ENCODE data around the gene SLC13A5.
"Not testable (repeated sequence)": the region's sequence is repeated elsewhere in the genome, so short reads cannot be mapped to it uniquely, and the experiment has no call there.

SLC13A5 gene

DNA sequence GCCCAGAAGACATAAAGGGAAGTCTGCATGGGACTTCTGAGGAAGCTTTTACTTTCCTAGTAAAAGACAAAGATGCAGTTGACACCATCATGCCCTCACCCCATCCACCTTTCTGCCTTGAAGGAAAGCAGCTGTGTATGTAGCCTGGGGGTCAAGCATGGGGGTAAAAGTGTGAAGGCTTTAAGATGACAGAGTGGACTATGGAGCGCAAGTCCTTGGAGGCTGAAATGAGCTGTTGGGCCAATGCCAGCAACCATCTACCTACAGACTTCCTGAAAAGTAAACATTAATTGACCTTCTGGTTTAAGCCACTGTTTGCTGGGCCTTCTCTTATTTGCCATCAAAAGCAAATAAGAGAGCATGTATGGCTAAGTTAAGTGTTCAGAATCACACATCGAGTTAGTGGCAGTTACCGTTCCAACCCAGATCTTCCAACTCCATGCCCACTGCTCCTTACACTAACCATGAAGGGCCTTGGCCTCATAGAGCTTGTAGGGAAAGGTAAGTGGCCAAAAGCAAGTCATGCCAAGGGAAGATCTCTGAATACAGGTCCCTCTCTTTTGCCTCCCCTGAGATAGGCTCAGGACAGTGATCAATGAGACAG is 30.0 kb downstream of the SLC13A5 start:
- DNase-seq: no peak

DNA sequence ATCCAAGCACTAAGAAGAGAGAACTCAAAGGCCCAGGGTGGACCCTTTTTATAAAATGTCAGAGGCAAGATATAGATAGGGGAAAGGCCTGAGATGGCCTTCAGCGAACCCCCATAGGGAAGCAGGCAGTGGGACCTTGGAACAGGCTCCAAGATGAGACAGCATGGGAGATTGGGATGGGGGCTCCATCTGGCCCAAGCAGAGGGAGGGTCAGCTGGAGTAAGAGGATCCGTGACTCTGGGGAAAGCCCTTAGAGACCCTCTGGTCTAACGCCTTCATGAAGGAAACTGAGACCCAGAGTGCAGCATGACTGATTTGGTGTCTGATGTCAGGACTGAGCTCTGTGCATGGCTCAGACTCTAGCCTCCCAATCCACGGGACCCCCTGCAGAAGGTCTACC is 30.8 kb downstream of the SLC13A5 start:
- no peak for DNase-seq

DNA sequence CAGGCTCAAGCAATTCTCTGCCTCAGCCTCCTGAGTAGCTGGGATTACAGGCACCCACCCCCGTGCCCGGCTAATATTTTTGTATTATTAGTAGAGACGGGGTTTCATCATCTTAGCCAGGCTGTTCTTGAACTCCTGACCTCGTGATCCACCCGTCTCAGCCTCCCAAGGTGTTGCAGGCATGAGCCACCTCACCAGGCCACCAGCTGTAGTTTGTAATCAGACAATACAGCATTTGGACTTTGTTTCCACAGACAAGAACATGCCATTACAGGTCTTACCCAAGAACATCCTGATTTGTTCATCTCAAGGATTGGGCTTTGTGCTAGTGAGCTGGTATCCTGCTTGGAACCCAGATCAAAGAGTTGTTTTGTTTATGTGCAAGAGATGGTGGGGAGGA is 31.5 kb downstream of the SLC13A5 start:
- DNase-seq: no peak

DNA sequence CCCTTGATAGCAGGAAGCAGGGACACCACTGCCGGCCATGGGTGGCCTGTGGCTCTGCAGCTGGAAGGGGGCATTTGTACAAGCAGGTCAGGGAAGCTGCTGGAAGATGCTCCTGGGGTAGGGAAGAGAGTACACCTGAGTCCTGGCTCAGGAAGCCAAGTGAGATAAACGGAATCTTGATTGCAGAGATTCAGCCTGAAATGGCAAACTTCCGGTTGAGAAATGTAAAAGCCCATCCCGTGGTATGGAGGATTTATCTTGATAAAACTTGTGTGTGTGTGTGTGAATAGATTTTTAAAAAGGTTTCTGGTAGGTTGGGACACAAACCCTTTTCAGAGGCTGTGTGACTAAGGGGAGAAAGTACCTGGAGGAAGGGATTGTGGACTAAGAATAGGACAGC is 32.0 kb downstream of the SLC13A5 start:
- DNase-seq: no peak

DNA sequence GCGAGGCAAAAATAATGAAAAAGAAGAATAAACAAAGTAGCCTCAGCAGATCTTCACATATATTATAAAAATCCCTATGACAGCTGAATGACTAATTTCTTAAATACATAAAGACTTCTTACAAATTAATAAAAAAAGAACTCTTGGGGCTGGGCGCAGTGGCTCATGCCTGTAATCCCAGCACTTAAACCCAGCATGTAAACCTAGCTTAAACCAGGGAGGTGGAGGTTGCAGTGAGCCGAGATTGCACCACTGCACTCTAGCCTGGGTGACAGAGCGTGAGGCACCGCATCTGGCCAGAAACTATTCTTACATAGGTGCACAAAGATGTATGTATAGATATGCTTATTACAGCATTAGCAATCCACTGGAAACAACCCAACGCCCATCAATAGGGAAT is 33.9 kb downstream of the SLC13A5 start:
- no peak for DNase-seq

DNA sequence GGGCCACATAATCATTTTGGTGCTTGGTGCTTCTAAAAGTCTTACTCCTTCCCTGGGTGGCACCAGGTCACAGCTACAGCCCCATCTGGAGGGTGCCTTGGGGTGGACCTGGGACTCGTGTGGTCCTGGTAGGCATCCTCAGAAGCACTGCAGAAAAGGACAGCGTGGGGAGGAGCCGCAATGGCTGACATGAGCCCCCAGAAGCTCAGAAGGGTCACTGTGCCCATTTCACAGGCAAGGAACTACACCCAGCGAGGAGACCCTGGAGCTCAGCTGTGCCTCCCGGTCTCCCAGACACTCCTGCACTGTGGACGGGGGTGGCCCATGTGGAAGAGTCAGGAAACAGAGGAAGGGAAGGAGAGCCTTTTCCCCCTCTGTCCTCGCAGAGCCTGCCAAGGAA is 35.2 kb downstream of the SLC13A5 start:
- DNase-seq: no peak

DNA sequence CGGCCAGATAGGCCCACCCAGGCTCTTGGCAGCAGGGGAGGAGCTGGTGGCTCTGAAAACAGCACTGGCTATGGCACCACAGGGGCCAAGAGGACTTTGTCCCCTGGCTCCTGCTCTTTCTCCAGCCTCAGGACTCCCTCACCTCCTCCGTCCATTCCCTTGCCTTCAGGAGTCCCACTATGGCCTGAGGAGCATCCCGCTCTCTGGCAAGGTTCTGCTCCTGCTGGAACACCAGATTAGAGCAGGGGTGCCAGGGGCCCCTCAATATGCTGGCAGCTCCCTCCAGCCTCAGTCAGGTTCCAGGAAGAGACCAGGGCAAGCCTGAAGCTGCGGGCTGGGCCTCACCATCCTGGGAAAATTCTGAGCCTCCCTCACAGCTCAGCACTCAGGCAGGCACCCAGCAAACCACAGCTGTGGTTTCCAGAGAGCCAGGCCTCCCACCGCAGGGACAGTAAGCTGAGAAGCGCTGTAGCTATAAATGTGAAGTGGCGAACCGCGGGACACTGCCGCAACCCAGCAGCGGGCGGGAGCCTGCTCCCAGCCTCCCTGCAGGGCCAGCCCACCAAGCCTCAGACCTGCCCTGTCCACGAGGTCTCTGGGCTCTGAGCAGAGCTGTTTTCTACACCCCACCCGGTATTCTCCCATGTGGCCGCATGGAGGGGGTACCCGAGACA is 35.9 kb downstream of the SLC13A5 start:
- no peak for DNase-seq

DNA sequence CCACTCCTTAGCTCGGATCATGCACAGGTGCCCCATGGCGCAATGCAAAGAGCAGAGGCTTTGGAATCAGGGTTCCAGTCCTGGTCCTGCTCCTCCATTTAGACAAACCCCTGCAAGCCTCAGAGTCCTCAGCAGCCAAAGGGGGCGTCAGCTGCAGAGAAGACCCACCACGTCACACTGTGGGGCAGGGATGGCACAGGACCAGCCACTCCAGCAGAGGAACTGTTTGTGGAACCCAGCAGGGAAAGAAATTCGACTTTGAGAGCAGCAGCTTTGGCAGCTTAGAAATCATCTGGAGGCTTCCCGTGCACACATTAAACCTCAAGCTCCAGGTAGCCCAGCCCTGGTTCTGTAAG is 36.4 kb downstream of the SLC13A5 start:
- DNase-seq: no peak

DNA sequence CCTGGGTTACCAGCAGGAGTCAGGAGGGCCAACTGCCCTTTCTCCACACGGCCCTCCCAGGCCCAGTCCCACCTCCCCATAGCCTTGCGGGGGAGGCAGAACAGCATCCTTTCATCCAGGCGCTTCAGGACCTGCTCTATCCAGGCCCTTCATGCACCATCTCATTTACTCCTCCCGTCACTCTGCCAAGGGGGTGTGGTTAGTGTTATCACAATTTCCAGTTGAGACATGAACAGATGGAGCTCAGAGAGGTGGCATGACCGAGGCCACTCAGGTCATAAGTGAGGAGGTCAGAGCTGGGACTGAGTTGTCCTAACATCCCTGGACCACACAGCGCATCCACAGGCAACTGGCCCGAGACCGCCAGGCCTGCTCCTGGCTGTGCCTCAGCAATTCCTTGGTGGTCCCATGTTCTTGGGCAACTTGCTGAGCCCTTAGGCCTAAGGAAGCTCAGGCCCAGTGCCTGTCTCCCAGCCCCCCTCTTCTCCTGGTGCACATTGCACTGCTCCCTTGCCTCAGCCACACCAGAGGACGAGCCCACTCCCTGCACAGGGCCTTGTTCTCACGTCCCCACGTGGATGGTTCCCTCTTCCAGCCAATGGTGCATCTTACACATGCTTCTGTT is 37.9 kb downstream of the SLC13A5 start:
- no peak for DNase-seq

DNA sequence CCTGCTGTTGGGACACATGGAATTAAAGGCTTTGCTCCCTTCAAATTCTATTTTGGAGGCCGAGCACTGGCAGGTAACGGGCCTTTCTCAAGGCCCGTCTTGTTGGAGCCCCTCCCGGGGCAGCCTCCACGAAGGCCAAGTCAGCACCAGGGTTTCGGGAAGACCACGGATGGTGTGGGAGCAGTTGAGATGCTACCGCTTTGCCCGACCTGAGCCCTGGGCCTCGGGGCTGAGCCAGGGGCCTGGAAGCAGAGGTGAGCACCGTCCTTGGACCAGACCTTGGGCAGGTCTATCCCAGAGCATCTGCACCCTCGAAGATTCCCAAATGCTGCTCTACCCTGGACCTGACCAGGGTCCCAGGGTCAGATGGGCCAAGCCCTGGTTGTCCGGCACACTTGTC is 38.6 kb downstream of the SLC13A5 start:
- DNase-seq: no peak

DNA sequence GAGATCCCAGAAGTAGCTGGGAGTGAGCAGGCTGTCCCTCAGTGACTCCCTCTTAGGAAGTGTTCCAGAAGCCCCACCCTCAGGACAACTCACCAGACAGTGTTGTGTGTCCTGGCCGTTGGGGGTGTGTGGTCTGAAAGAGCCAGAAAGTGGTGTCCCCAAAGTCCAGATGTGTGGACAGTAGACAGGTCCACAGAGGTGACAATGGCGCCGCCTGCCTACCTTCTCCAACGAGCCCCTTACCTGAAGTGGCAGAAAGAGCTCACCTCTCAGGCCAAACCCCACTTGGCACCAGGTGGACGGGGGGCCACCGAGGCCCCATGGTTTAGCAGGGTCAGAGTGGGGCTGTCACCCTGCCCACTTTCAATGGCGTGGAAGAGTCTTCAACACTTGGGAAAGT is 41.7 kb downstream of the SLC13A5 start:
- DNase-seq: no peak

DNA sequence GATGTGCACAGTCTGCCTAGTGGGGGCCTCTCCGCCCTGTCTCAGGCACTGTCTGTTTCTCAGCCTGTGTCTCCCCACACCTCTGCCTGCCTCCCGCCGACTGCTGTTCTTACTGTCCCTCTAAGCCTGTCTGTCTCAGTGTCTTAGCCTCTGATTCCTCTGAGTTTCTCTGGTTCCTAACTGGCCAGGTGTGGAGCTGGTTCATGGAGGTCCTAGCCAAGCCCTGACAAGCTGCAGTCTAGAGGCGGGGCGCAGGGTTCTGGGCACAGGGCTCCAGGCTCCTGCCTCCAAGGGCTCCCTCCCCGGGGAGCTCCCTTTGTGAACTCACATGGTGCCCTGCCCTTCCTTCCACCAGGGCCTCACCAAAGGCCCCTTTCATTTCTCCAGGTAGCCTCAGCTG is 42.2 kb downstream of the SLC13A5 start:
- DNase-seq: no peak

DNA sequence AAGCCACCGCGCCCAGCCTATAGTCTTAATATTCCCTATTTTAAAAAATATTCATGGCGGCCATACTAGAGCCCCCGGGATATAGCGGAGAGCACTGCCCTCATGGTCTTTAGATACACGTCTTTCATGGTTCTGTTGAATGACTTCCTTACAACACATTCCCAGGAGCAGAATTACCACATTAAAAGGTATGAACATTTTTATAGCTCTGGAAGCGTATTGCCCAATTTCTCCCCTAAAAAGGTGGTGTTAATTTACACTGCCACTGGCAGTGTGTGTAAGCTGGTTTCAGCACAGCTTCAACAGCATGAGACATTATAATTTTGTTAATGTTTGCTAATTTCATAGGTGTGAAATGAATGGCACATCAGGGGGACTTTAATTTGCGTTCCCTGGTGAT is 42.6 kb downstream of the SLC13A5 start:
- DNase-seq: no peak

DNA sequence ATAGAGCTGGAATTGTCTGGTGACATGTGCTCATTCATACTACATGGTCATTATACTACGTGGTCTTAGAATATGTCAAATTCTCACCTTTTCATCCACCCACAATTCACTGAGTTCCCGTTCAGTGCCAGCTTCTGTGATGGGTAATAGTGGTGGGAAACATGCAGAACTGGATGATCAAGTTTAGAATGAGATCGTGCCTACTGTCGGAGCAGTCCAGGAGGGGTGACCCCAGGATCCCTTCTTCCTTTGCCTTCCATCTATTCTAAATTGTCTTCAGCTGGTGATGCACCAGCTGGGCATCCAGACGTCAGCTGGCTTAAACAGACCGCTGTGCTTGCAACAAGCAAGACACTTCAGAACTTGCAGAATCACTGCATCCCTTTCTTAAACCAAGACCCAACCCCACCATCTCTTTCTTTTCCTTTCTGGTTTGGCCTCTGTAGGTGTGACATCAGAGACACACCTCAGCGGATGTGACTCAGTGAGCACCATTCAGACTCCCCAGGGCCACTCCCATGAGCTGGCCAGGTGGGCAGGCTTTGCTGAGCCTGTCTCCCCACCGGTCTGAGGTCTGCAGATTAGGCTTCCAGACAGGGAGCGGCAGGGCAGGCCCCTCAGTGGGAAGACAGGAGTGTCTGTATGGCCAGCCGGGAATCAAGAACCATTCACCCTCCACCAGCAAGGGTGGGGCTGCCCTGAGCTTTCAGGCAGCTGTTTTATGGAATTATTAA is 43.5 kb downstream of the SLC13A5 start:
- DNase-seq: no peak

DNA sequence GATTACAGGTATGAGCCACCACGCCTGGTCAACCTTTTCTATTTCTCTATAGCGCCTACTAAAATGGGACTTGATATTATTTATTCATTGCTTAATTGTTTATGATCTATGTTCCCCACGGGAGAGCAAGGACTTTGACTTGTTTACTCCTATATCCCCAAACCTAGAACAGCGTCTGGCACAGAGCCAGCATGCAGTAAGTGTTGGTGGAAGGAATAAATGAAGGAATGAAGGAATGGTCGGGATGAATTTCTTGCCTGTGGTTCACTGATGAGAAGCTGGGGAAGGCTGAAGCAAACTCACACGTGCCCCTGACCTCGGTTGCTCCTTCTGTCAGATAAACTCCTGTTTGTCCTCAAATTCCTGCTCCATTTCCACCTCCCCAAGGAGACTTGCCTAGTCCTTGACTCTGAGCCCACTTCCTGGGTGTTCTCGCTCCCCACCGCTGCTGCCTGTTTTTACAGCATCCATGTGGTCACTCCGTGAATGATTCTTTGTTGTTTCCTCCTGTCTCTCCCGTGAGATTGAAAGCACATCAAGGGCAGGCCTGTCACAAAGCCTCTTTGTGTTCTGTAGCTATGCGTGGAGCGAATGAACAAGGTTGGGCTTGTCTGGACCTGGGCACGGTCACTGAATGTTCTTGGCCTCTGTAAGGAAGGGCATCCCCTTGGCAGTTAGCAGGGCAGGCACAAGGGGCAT is 44.3 kb downstream of the SLC13A5 start:
- DNase-seq: no peak

DNA sequence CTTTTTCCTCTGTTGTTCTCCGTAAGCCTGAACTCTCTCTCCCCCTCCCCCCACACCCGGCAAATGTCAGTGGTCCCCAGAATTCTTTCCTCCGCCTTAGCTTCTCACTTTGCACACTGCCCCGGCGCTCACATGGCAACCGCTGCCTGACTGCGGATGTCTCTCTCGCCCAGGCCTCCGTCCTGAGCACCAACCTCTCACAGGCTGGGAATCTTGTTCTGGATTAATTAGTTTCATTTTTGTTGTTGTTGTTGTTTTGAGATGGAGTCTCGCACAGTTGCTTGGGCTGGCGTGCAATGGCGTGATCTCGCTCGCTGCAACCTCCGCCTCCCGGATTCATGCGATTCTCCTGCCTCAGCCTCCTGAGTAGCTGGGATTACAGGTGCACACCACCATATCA is 45.0 kb downstream of the SLC13A5 start:
- DNase-seq: no peak

DNA sequence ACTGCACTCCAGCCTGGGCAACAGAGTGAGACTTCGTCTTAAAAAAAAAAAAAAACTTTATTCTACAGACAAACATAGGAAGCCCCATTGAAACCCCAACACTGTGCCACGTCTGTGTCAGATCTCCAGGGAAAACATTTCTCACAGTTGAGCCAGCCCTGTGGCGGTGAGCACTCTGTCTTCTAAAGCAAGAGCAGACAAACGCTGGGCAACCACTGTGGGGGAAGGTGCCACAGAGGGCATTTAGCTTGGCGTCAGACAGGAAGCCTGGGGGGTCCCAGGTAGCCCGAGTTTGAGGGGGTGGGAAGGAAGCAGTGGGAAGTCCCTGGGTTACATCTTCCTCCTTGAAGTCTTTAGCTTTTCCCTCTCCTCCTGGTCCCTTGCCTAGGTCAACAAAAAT is 45.7 kb downstream of the SLC13A5 start:
- DNase-seq: no peak

DNA sequence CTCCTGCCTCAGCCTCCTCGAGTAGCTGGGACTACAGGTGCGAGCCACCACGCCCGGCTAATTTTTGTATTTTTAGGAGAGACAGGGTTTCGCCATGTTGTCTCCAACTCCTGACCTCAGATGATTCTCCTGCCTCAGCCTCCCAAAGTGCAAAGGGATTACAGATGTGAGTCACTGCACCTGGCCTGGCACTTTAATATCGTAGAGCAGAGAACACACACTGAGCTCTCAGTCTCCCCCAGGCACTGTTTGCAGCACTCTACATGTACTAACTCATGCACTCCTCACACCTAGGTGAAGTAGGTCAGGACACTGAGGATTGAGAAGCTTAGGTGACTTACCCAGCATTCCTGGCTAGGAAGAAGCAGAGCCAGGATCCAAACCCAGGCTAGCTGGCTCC is 46.6 kb downstream of the SLC13A5 start:
- DNase-seq: no peak

DNA sequence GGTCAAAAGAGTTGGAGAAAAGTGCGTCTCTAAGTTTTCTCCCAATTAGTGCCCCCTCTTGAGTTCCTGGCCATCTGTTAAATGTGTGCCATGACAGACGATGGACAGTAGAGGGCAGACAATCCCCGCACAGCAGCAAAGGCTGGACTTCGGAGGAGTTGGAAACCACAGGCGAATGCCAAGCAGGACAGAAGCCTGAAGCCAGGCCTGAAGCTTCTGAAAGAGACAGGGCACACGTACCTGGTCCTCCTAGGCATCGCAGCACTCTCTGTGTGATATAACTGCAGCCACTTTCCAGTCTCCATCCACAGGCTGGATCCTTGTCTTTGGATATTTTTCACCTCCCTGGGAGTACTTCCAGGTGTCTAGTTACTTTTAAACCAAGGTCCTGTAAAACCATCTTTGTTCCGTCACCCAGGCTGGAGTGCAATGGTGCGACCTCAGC is 47.1 kb downstream of the SLC13A5 start:
- no peak for DNase-seq

DNA sequence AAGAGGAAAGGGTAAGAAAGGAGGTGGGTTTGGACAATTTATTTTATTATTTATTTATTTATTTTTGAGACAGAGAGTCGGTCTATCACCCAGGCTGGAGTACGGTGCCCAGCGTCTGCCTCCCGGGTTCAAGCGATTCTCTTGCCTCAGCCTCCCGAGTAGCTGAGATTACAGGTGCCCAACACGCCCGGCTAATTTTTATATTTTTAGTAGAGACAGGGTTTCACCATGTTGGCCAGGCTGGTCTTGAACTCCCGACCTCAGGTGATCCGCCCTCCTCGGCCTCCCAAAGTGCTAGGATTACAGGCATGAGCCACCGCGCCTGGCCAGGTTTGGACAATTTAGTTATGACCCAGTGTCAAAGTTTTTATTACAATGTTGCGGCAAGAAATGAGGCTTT is 50.0 kb downstream of the SLC13A5 start:
- DNase-seq: not testable (repeated sequence)

DNA sequence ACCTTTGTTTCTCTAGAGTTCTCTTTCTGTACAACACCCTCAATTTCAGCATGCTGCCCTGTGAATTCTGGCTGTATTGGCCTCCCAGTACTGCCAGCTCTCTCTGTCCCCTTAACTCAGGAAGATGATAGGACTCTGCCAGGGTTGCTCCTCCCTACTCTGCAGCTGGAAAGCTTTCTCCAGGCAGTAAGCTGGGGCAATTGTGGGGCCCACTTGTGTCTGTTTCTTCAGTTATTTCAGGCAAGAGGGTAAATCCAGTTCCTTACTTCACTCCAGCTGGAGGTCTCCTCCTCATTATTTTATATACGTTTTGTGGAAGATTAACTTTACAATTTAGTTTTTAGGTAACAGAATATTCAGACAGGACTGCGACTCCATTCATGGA is 51.7 kb downstream of the SLC13A5 start:
- DNase-seq: no peak

DNA sequence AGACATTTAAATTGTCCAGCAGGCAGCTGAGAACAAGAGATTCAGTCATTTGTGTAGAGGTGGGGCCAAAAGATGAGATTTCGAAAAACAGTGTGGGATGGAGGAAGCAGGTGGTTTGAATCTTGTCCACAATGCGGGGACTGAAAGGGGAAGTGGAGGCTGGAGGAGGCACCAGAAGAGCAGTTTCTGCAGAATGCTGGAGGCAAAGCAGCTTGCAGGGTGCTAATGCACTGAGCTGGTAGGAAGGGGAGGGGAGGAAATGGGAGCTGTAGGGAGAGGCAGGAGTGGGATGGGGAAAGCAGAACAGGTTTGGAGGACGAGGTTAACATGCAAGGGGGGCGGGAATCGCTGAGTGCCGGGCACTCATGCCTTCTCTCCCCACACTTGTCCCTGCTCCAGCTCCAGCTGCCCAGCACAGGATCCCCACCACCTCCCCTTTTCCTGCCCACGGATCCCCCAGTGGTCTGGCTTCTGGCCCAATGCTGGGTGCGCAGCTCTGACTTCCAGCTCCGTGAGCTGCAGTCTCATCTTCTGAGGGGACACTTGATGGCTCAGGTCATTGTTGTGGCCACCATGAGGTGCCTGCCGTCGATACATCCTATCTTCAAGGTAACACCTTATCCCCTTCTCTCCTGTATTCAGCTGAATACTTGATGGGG is 52.2 kb downstream of the SLC13A5 start:
- no peak for DNase-seq

DNA sequence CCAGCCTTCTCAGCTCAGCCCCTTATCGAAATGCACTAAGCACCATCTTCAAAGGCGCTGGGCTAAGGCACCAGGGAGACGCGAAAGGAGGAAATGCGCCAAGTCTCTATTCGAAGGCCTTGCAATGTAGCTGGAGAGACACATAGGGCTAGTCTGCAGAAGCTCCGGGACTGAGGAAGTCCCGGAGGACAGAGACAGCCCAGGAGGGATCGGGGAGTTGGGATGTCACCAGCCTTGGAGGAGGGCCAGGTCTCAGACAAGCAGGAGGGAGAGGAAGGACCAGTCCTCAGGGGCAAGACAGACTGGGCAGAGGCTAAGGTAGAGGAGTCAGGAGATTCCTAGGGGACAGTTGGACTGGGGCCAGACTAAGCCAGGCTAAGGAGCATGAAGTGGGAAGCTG is 53.1 kb downstream of the SLC13A5 start:
- DNase-seq: no peak

All from activated gamma-delta T cell (primary cell).